ENCODE data around the gene OTUD4. TPM values are rescaled to one million over a fixed set of nuclear protein-coding genes. Genes with fewer than 3 reads are reported as not detected.
"Not testable (repeated sequence)": the region's sequence is repeated elsewhere in the genome, so short reads cannot be mapped to it uniquely, and the experiment has no call there.

The OTUD4 gene
- total RNA-seq, 4 donors from 2014 or later, result 31.7 to 43.6 (median 41.2) TPM

GRCh38 chr4:145154573-145154972, 25.8 kb downstream of the OTUD4 start:
- Histone ChIP-seq H3K4me1 (no peaks in the 10 kb centered on the region), H3K27ac (no peak overlapping the region), H3K27me3 (no peaks in the 10 kb centered on the region), H3K9me3 (no peaks in the 10 kb centered on the region), H3K4me3 (no peak overlapping the region), H3K36me3 (peaks cover 58% of the 10 kb centered on the region)
- DNase-seq (ENCODE audit: low spot score in 2 of 2), result no peak
- WGBS, result 94% methylated on average over 1 of the region's 1 CpG
- TF ChIP-seq CTCF (IDR thresholded peaks at IDR 0.05) (no peak), POLR2A (IDR thresholded peaks at IDR 0.05) (no peak), POLR2AphosphoS5 (IDR thresholded peaks at IDR 0.05) (no peak), EP300 (IDR thresholded peaks at IDR 0.05) (no peak)

GRCh38 chr4:145153904-145154298, 26.5 kb downstream of the OTUD4 start:
- TF ChIP-seq EP300 (IDR thresholded peaks at IDR 0.05) (no peak), CTCF (IDR thresholded peaks at IDR 0.05) (no peak)
- no peak overlapping the region for H3K27ac ChIP-seq
- no peaks in the 10 kb centered on the region for H3K4me1 ChIP-seq
- H3K36me3 ChIP-seq, result peaks cover 60% of the 10 kb centered on the region
- WGBS, result 77% methylated on average over 1 of the region's 1 CpG
- H3K4me3 ChIP-seq, result no peak overlapping the region
- no peak for DNase-seq (ENCODE audit: low spot score in 2 of 2)
- H3K9me3 ChIP-seq, result no peaks in the 10 kb centered on the region
- H3K27me3 ChIP-seq, result no peaks in the 10 kb centered on the region

- Histone ChIP-seq H3K4me1 (no peaks in the 10 kb centered on the region), H3K27me3 (no peaks in the 10 kb centered on the region), H3K9me3 (no peaks in the 10 kb centered on the region), H3K27ac (no peak overlapping the region), H3K4me3 (no peak overlapping the region), H3K36me3 (peaks cover 59% of the 10 kb centered on the region)
- DNase-seq (ENCODE audit: low spot score in 2 of 2), result no peak
- TF ChIP-seq POLR2AphosphoS5 (IDR thresholded peaks at IDR 0.05) (no peak), CTCF (IDR thresholded peaks at IDR 0.05) (no peak), EP300 (IDR thresholded peaks at IDR 0.05) (no peak), POLR2A (IDR thresholded peaks at IDR 0.05) (no peak)
- WGBS, result 75% methylated on average over 2 of the region's 2 CpGs
These were observed 27.0 kb downstream of the OTUD4 start for GRCh38 chr4:145153181-145153903.

GRCh38 chr4:145148980-145149379, 31.4 kb downstream of the OTUD4 start:
- Histone ChIP-seq H3K4me3 (no peak overlapping the region), H3K27ac (no peak overlapping the region), H3K9me3 (no peaks in the 10 kb centered on the region), H3K36me3 (peaks cover 79% of the 10 kb centered on the region), H3K27me3 (no peaks in the 10 kb centered on the region), H3K4me1 (no peaks in the 10 kb centered on the region)
- TF ChIP-seq POLR2A (IDR thresholded peaks at IDR 0.05) (no peak), CTCF (IDR thresholded peaks at IDR 0.05) (no peak), EP300 (IDR thresholded peaks at IDR 0.05) (no peak), POLR2AphosphoS5 (IDR thresholded peaks at IDR 0.05) (no peak)
- DNase-seq (ENCODE audit: low spot score in 2 of 2), result no peak
- WGBS, result 93% methylated on average over 3 of the region's 3 CpGs

GRCh38 chr4:145136219-145136618, 44.2 kb downstream of the OTUD4 start:
- not testable (repeated sequence) for H3K9me3 ChIP-seq; DNase-seq (ENCODE audit: low spot score in 2 of 2); H3K4me1 ChIP-seq; H3K4me3 ChIP-seq; H3K27me3 ChIP-seq; H3K27ac ChIP-seq
- 64% methylated on average over 1 of the region's 1 CpG for WGBS
- peaks cover 45% of the 10 kb centered on the region for H3K36me3 ChIP-seq

All from suprapubic skin (tissue), 4 donors.